Measurements from ENCODE around the gene MPPED1. TPM values are rescaled to one million over a fixed set of nuclear protein-coding genes. Genes with fewer than 3 reads are reported as not detected.

The MPPED1 gene
- total RNA-seq, 4 donors from 2014 or later = 0.29 to 6.8 (median 0.80) TPM; not detected in 1

GRCh38 chr22:43390166-43390565 is 21.6 kb upstream of the MPPED1 start:
- DNase-seq (ENCODE audit: low spot score in 2 of 2) = no peak
- H3K4me3 ChIP-seq (ENCODE audit: low read depth, poor library complexity, severe bottlenecking) = no peak overlapping the region
- intact Hi-C loops (cut with DNase I; ENCODE audit: low total_unique reads) = no loop called here
- TF ChIP-seq POLR2A (IDR thresholded peaks at IDR 0.05) = no peak
- no peak for TF ChIP-seq CTCF (IDR thresholded peaks at IDR 0.05)
- WGBS, 2 donors = 91 to 94% methylated on average over 3 of the region's 3 CpGs

GRCh38 chr22:43390872-43391271 is 20.9 kb upstream of the MPPED1 start:
- TF ChIP-seq POLR2A (IDR thresholded peaks at IDR 0.05) = no peak
- TF ChIP-seq CTCF (IDR thresholded peaks at IDR 0.05) = no peak
- no peak for DNase-seq (ENCODE audit: low spot score in 2 of 2)
- no peak overlapping the region for H3K4me3 ChIP-seq (ENCODE audit: low read depth, poor library complexity, severe bottlenecking)
- intact Hi-C loops (cut with DNase I; ENCODE audit: low total_unique reads) = no loop called here
- 63 to 93% methylated on average over 4 of the region's 4 CpGs for WGBS, 2 donors

- intact Hi-C loops (cut with DNase I; ENCODE audit: low total_unique reads) = no loop called here
- 80 to 82% methylated on average over 3 of the region's 3 CpGs for WGBS, 2 donors
- H3K4me3 ChIP-seq (ENCODE audit: low read depth, poor library complexity, severe bottlenecking) = no peak overlapping the region
These were observed 20.5 kb upstream of the MPPED1 start for GRCh38 chr22:43391306-43391705.

GRCh38 chr22:43392385-43392989 is 19.3 kb upstream of the MPPED1 start:
- H3K4me3 ChIP-seq (ENCODE audit: low read depth, poor library complexity, severe bottlenecking) = no peak overlapping the region
- TF ChIP-seq CTCF (IDR thresholded peaks at IDR 0.05) = no peak
- no peak for TF ChIP-seq POLR2A (IDR thresholded peaks at IDR 0.05)
- no peak for DNase-seq (ENCODE audit: low spot score in 2 of 2)
- 83 to 84% methylated on average over 9 of the region's 9 CpGs for WGBS, 2 donors
- intact Hi-C loops (cut with DNase I; ENCODE audit: low total_unique reads) = no loop called here

More at GRCh38 chr22:43391306-43391705, 20.5 kb upstream of the MPPED1 start:
- TF ChIP-seq POLR2A (IDR thresholded peaks at IDR 0.05) (no peak), CTCF (IDR thresholded peaks at IDR 0.05) (no peak)
- DNase-seq (ENCODE audit: low spot score in 2 of 2) = no peak

GRCh38 chr22:43393132-43393843 is 18.5 kb upstream of the MPPED1 start:
- no peak overlapping the region for H3K4me3 ChIP-seq (ENCODE audit: low read depth, poor library complexity, severe bottlenecking)
- no peak for DNase-seq (ENCODE audit: low spot score in 2 of 2)
- intact Hi-C loops (cut with DNase I; ENCODE audit: low total_unique reads) = no loop called here
- TF ChIP-seq POLR2A (IDR thresholded peaks at IDR 0.05) (no peak), CTCF (IDR thresholded peaks at IDR 0.05) (no peak)
- 59 to 71% methylated on average over 14 of the region's 14 CpGs for WGBS, 2 donors
